K562 (cell line): ENCODE data around the gene TRIM26. TPM values are rescaled to one million over a fixed set of nuclear protein-coding genes. Genes with fewer than 3 reads are reported as not detected.

Source experiments
- ATAC-seq: fragments of 200-7000 bp; cut with Tn5 transposase; 3 replicates; pipeline ENCODE4 v1.9.1; 2020; ENCODE audit warnings: moderate library complexity
- BruUV-seq: library from RNA; stranded (reverse); fragments of 400-500 nt; replicated peaks from 2 replicates; lab custom pipeline; 2021; lab: Mats Ljungman, UMichigan
- CTCF ChIA-PET: fragments of 300-600 bp; formaldehyde crosslinking; extraction: SDS; loops from one replicate; lab custom pipeline; 2021; ENCODE audit warnings: low intra/inter-chr PET ratio; lab: Yijun Ruan, JAX
- POLR2A ChIA-PET: fragments of 300-600, 350-650 bp; sonication (Branson Sonifier 250); formaldehyde crosslinking; extraction: SDS; loops from one replicate; lab custom pipeline; 2021; ENCODE audit warnings: antibody characterized with exemption, inconsistent platforms; lab: Yijun Ruan, JAX
- DNase-seq, 4 experiments: peaks; one replicate each; pipeline versions ENCODE4 v3.0.0 to v3.0.0-alpha.2; 2011 to 2018; ENCODE audit warnings: low spot score in 3 of 4, mixed read lengths in 3 of 4; ENCODE audit errors: extremely low read depth in 1 of 4
- FAIRE-seq: peaks from 2 replicates; lab custom pipeline; 2011; peaks lifted over from hg19 to GRCh38; lab: Jason Lieb, UNC
- H2AFZ ChIP-seq: 2 replicates; pipeline ENCODE4 v1.6.0; 2011; ENCODE audit warnings: low read depth, low read length, control low read depth, inconsistent platforms
- H3K27ac ChIP-seq: fragments of 200-600 bp; 3 replicates; pipeline ENCODE4 v1.8.0; 2011; ENCODE audit warnings: low read depth, mild to moderate bottlenecking, control low read depth, inconsistent platforms, low read length, moderate library complexity, mixed read lengths; ENCODE audit errors: extremely low read depth
- H3K27me3 ChIP-seq, 2 experiments: fragments of 300-600 bp in 1 of 2; 2 replicates in 1 of 2; 3 replicates in 1 of 2; pipeline versions ENCODE4 v1.6.0 to v1.8.0; 2011; ENCODE audit warnings: inconsistent platforms in 2 of 2, low read length in 2 of 2, mild to moderate bottlenecking in 1 of 2, mixed read lengths in 1 of 2, moderate library complexity in 1 of 2; ENCODE audit not compliant: control insufficient read depth in 2 of 2, insufficient read depth in 2 of 2
- H3K36me3 ChIP-seq: fragments of 300-600 bp; 3 replicates; pipeline ENCODE4 v1.8.0; 2011; ENCODE audit warnings: mild to moderate bottlenecking, low read length, inconsistent platforms; ENCODE audit not compliant: control insufficient read depth, insufficient read depth
- H3K4me1 ChIP-seq, 2 experiments: fragments of 200-600 bp in 1 of 2; replicated peaks in 1 of 2; 2 replicates in 1 of 2; 3 replicates in 1 of 2; pipeline versions ENCODE4 v1.5.1 to v1.8.0; 2011; ENCODE audit warnings: inconsistent platforms in 2 of 2, low read length in 2 of 2, mild to moderate bottlenecking in 1 of 2, mixed read lengths in 1 of 2, moderate library complexity in 1 of 2; ENCODE audit not compliant: control insufficient read depth in 2 of 2, insufficient read depth in 2 of 2
- H3K4me2 ChIP-seq: 2 replicates; pipeline ENCODE4 v1.6.1; 2011; ENCODE audit warnings: low read length, control low read depth, inconsistent platforms, mixed read lengths; ENCODE audit not compliant: insufficient read depth
- H3K4me3 ChIP-seq: fragments of 200-600 bp; sonication (generic), shearing (Covaris generic); 2 replicates; pipeline ENCODE4 v1.5.1; 2016; ENCODE audit warnings: control low read depth, inconsistent platforms
- H3K79me2 ChIP-seq: fragments of 200-600 bp; 3 replicates; pipeline ENCODE4 v1.8.0; 2011; ENCODE audit warnings: low read length, inconsistent platforms; ENCODE audit not compliant: control insufficient read depth, insufficient read depth
- H3K9ac ChIP-seq, 2 experiments: 2 replicates each; pipeline versions ENCODE4 v1.6.0 to v1.6.1; 2011; ENCODE audit warnings: low read depth in 2 of 2, low read length in 2 of 2, control low read depth in 1 of 2, inconsistent platforms in 1 of 2, mild to moderate bottlenecking in 1 of 2, mixed read lengths in 1 of 2; ENCODE audit not compliant: insufficient read depth in 1 of 2
- H3K9me1 ChIP-seq: one replicate; pipeline ENCODE4 v1.6.0; 2011; ENCODE audit warnings: inconsistent platforms, mild to moderate bottlenecking, low read length, moderate library complexity; ENCODE audit not compliant: control insufficient read depth, insufficient read depth
- H3K9me3 ChIP-seq: replicated peaks from 2 replicates; pipeline ENCODE4 v1.5.1; 2011; ENCODE audit warnings: low read depth, low read length, inconsistent platforms; ENCODE audit not compliant: control insufficient read depth, insufficient read depth
- H4K20me1 ChIP-seq: replicated peaks from 2 replicates; pipeline ENCODE4 v1.6.1; 2011; ENCODE audit warnings: low read length, inconsistent platforms, mixed read lengths; ENCODE audit not compliant: control insufficient read depth, insufficient read depth
- TFE3 ChIP-seq: fragments of 450-650 bp; formaldehyde crosslinking; IDR thresholded peaks from 2 replicates; pipeline ENCODE4 v1.4.0; 2020; ENCODE audit warnings: mild to moderate bottlenecking, mixed read lengths
- ZNF277 ChIP-seq: fragments of 250-450 bp; sonication (Bioruptor Pico); IDR thresholded peaks from 2 replicates; pipeline ENCODE4 v1.8.0; 2022; ENCODE audit warnings: inconsistent platforms, mild to moderate bottlenecking, moderate library complexity, borderline replicate concordance
- WGBS: fragments of 100-300 bp; shearing (Covaris generic); methylation state at CpG from one replicate; pipeline ENCODE4 v1.1.6; 2016; ENCODE audit warnings: low coverage, mixed read lengths; ENCODE audit not compliant: insufficient coverage; ENCODE audit errors: missing lambda C conversion rate; 5-methylcytosine and 5-hydroxymethylcytosine counted together
- in situ Hi-C: fragments of 300-500 bp; cut with MboI; formaldehyde crosslinking; loops from 4 replicates; pipeline ENCODE4 v1.15.0; 2018; ENCODE audit warnings: inconsistent platforms, mixed read lengths
- intact Hi-C: fragments of 100-400 bp; cut with micrococcal nuclease; formaldehyde crosslinking; loops from 2 replicates; pipeline ENCODE4 v1.14.2; 2022
- polyA plus RNA-seq, 8 experiments: library from polyadenylated mRNA; depleted of rRNA in 4 of 8; stranded (reverse) in 5 of 8; unstranded in 3 of 8; fragments of >200 nt; fragmentation: Nextera tagmentation in 2 of 8; fragmentation: Illumina TruSeq in 1 of 8; extraction: Ambion mirVana in 2 of 8; extraction: Trizol in 1 of 8; gene quantifications; 2 replicates each; pipeline versions ENCODE4 v1.2.1 to v1.2.3, GENCODE V29; 2011 to 2014; ENCODE audit warnings: inconsistent platforms in 1 of 8, missing spikeins in 1 of 8
- total RNA-seq, 7 experiments: library from RNA; depleted of rRNA in 6 of 7; stranded (reverse); fragments of >200 nt in 6 of 7; fragmentation: Illumina TruSeq in 2 of 7; extraction: Trizol in 2 of 7; gene quantifications; 2 replicates each; pipeline versions ENCODE4 v1.2.1 to v1.2.3, GENCODE V29; 2011 to 2021; ENCODE audit warnings: low replicate concordance in 1 of 7

TRIM26 gene
- total and polyA plus RNA-seq, 9 of the 15 experiments (the other 6 are each of a cell fraction or from before 2014, with no cell fraction given) = 0.80 to 5.0 (median 2.8) TPM

- WGBS = 24% methylated on average over 11 of the region's 11 CpGs
- H2AFZ ChIP-seq = no peak overlapping the region
- TF ChIP-seq TFE3 (0 out of 2 replicates have a peak, but pooled peaks have one; percentile 6), ZNF277 (CRISPR knock-in tag) (no peak)
- DNase-seq (no peak), ATAC-seq (no peak), FAIRE-seq (no peak)
- CTCF ChIA-PET = no interaction called here
- no peaks in the 10 kb centered on the region for H3K9me3 ChIP-seq
- no peaks in the 10 kb centered on the region for H4K20me1 ChIP-seq
- in situ Hi-C loops = no loop called here
- no TSS peak for BruUV-seq
- no peaks in the 10 kb centered on the region for H3K9me1 ChIP-seq
- no peaks in the 10 kb centered on the region for H3K36me3 ChIP-seq
- no peaks in the 10 kb centered on the region for H3K79me2 ChIP-seq
- H3K4me2 ChIP-seq = no peak overlapping the region
- H3K9ac ChIP-seq = peak overlapping the region in 1 of 2 experiments; percentile 17; a peak in 1 of 4 replicates
- POLR2A ChIA-PET = interaction anchor here (0.5 to 0.7 kb wide), 3 partner anchors 57 to 348 kb away, joined by 3 read pairs; no protein-coding TSS in a partner anchor
- no peak overlapping the region for H3K4me3 ChIP-seq
- peaks cover 12 to 28% of the 10 kb centered on the region in 2 experiments; a peak in 4 of 5 replicates for H3K27me3 ChIP-seq
- no peaks in the 10 kb centered on the region for H3K4me1 ChIP-seq
- intact Hi-C loops = no loop called here
- no peak overlapping the region for H3K27ac ChIP-seq
Observed at GRCh38 chr6:30206799-30207618, 6.2 kb downstream of the TRIM26 start.
